HCT116 (cell line): ENCODE measurements around the gene CHODL. TPM values are rescaled to one million over a fixed set of nuclear protein-coding genes. Genes with fewer than 3 reads are reported as not detected.

Experiments
- ATAC-seq: fragments of 200-7000 bp; cut with Tn5 transposase; 2 replicates; pipeline ENCODE4 v1.9.1; 2020; ENCODE audit warnings: mild to moderate bottlenecking, moderate library complexity
- BruUV-seq: library from RNA; stranded (reverse); fragments of 400-500 nt; replicated peaks from 2 replicates; lab custom pipeline; 2021; lab: Mats Ljungman, UMichigan
- CTCF ChIA-PET: fragments of 300-600 bp; sonication (Branson Sonifier 250); formaldehyde crosslinking; loops from one replicate; lab custom pipeline; 2021; ENCODE audit warnings: antibody characterized with exemption; lab: Charles Lee
- POLR2A ChIA-PET: fragments of 300-600, 350-600 bp; sonication (Branson Sonifier 250); formaldehyde crosslinking; loops from one replicate; lab custom pipeline; 2021; ENCODE audit warnings: antibody characterized with exemption; lab: Charles Lee
- RAD21 ChIA-PET, 2 experiments: fragments of 300-600 bp; sonication (Branson Sonifier 250); formaldehyde crosslinking; loops; one replicate each; lab custom pipeline; 2023; ENCODE audit warnings: low total read pairs in 2 of 2; ENCODE audit not compliant: uncharacterized antibody in 2 of 2, unreplicated experiment in 2 of 2, low non-redundant PET in 1 of 2; lab: Charles Lee
- DNase-seq: peaks from one replicate; pipeline ENCODE4 v3.0.0-alpha.2; 2010; ENCODE audit warnings: low read depth, low spot score
- H2AFZ ChIP-seq: fragments of 200-600 bp; shearing (Covaris generic), sonication (generic); 2 replicates; pipeline ENCODE4 v1.6.1; 2017; ENCODE audit warnings: low read depth, mixed run types, mixed read lengths, antibody characterized with exemption, low read length; ENCODE audit not compliant: poor library complexity, severe bottlenecking
- H3K27ac ChIP-seq: 2 replicates; pipeline ENCODE4 v1.5.1; 2012; ENCODE audit warnings: low read depth, low read length
- H3K27me3 ChIP-seq: fragments of 200-600 bp; sonication (generic); 2 replicates; pipeline ENCODE4 v1.6.1; 2016; ENCODE audit warnings: mixed run types, low read length, mixed read lengths; ENCODE audit not compliant: insufficient read depth
- H3K36me3 ChIP-seq, 2 experiments: fragments of 200-500 bp in 1 of 2; fragments of 200-600 bp in 1 of 2; sonication (Bioruptor generic) in 1 of 2; sonication (generic) in 1 of 2; 2 replicates each; pipeline versions ENCODE4 v1.5.1 to v1.6.1; 2014 to 2016; ENCODE audit warnings: low read length in 2 of 2, inconsistent platforms in 1 of 2, mixed read lengths in 1 of 2, mixed run types in 1 of 2; ENCODE audit not compliant: insufficient read depth in 2 of 2, control insufficient read depth in 1 of 2
- H3K4me1 ChIP-seq, 2 experiments: fragments of 200-600 bp in 1 of 2; sonication (generic) in 1 of 2; 2 replicates each; pipeline versions ENCODE4 v1.5.1 to v1.6.1; 2012 to 2017; ENCODE audit warnings: low read length in 2 of 2, inconsistent platforms in 1 of 2, mild to moderate bottlenecking in 1 of 2, mixed read lengths in 1 of 2, mixed run types in 1 of 2, moderate library complexity in 1 of 2; ENCODE audit not compliant: insufficient read depth in 2 of 2, control insufficient read depth in 1 of 2
- H3K4me2 ChIP-seq: fragments of 200-600 bp; sonication (generic); 2 replicates; pipeline ENCODE4 v1.6.1; 2017; ENCODE audit warnings: mixed run types, low read length, mixed read lengths
- H3K4me3 ChIP-seq, 2 experiments: fragments of 200-600 bp in 1 of 2; sonication (generic) in 1 of 2; replicated peaks in 1 of 2; 2 replicates each; pipeline ENCODE4 v1.5.1; 2011 to 2016; ENCODE audit warnings: low read length in 2 of 2, control low read depth in 1 of 2, low read depth in 1 of 2, mild to moderate bottlenecking in 1 of 2, mixed read lengths in 1 of 2, mixed run types in 1 of 2
- H3K79me2 ChIP-seq: fragments of 200-600 bp; sonication (generic); 2 replicates; pipeline ENCODE4 v1.6.1; 2017; ENCODE audit warnings: mild to moderate bottlenecking, mixed run types, low read length, moderate library complexity, mixed read lengths; ENCODE audit not compliant: insufficient read depth
- H3K9ac ChIP-seq: fragments of 200-600 bp; sonication (generic); 2 replicates; pipeline ENCODE4 v1.6.1; 2016; ENCODE audit warnings: low read length, mixed read lengths
- H3K9me2 ChIP-seq: fragments of 200-600 bp; sonication (generic), shearing (Covaris generic); 2 replicates; pipeline ENCODE4 v1.6.1; 2017; ENCODE audit warnings: mixed run types, mild to moderate bottlenecking, moderate library complexity; ENCODE audit not compliant: insufficient read depth
- H3K9me3 ChIP-seq, 2 experiments: fragments of 200-500 bp in 1 of 2; fragments of 200-600 bp in 1 of 2; sonication (Bioruptor generic) in 1 of 2; sonication (generic) in 1 of 2; 2 replicates each; pipeline ENCODE4 v1.6.1; 2014 to 2017; ENCODE audit warnings: low read length in 2 of 2, mixed read lengths in 2 of 2, inconsistent platforms in 1 of 2, low read depth in 1 of 2, mild to moderate bottlenecking in 1 of 2, mixed run types in 1 of 2, moderate library complexity in 1 of 2; ENCODE audit not compliant: control insufficient read depth in 1 of 2, insufficient read depth in 1 of 2
- H4K20me1 ChIP-seq: fragments of 200-600 bp; sonication (generic), shearing (Covaris generic); 2 replicates; pipeline ENCODE4 v1.6.1; 2017; ENCODE audit warnings: mixed run types, mild to moderate bottlenecking, moderate library complexity; ENCODE audit not compliant: insufficient read depth
- CBX3 ChIP-seq: IDR thresholded peaks from 2 replicates; pipeline ENCODE4 v1.6.1; 2012; ENCODE audit warnings: low read depth
- EGR1 ChIP-seq: IDR thresholded peaks from 2 replicates; pipeline ENCODE4 v1.6.1; 2012; ENCODE audit warnings: low read depth
- ELF1 ChIP-seq: IDR thresholded peaks from 2 replicates; pipeline ENCODE4 v1.6.1; 2012; ENCODE audit warnings: low read depth, borderline replicate concordance
- FOSL1 ChIP-seq: IDR thresholded peaks from 2 replicates; pipeline ENCODE4 v1.6.1; 2012; ENCODE audit warnings: low read depth
- MAX ChIP-seq: IDR thresholded peaks from 2 replicates; pipeline ENCODE4 v1.6.1; 2012
- POLR2A ChIP-seq: IDR thresholded peaks from 2 replicates; pipeline ENCODE4 v1.7.0; 2011; ENCODE audit warnings: borderline replicate concordance; ENCODE audit not compliant: insufficient read depth, insufficient read length; ENCODE audit errors: extremely low read depth
- POLR2AphosphoS5 ChIP-seq: IDR thresholded peaks from 2 replicates; pipeline ENCODE4 v1.6.1; 2011; ENCODE audit warnings: mild to moderate bottlenecking, low read depth, low read length, moderate library complexity
- SIN3A ChIP-seq: IDR thresholded peaks from 2 replicates; pipeline ENCODE4 v1.6.1; 2012; ENCODE audit warnings: low read depth
- SP1 ChIP-seq: IDR thresholded peaks from 2 replicates; pipeline ENCODE4 v1.6.1; 2012; ENCODE audit warnings: low read depth
- TCF7L2 ChIP-seq: IDR thresholded peaks from 2 replicates; pipeline ENCODE4 v1.7.0; 2011; ENCODE audit warnings: borderline replicate concordance, inconsistent platforms; ENCODE audit not compliant: insufficient read depth, insufficient read length; ENCODE audit errors: extremely low read depth
- YY1 ChIP-seq: IDR thresholded peaks from 2 replicates; pipeline ENCODE4 v1.6.1; 2011; ENCODE audit warnings: low read length, low read depth, moderate library complexity, mild to moderate bottlenecking; ENCODE audit not compliant: insufficient replicate concordance; ENCODE audit errors: extremely low read depth
- ZBTB33 ChIP-seq: IDR thresholded peaks from 2 replicates; pipeline ENCODE4 v1.6.1; 2011; ENCODE audit warnings: mild to moderate bottlenecking, low read length, moderate library complexity; ENCODE audit not compliant: insufficient replicate concordance; ENCODE audit errors: extremely low read depth
- ZFX ChIP-seq: fragments of 450-650 bp; IDR thresholded peaks from 2 replicates; pipeline ENCODE4 v1.6.1; 2017
- ZNF274 ChIP-seq: fragments of 200-500 bp; sonication (Bioruptor generic); IDR thresholded peaks from 2 replicates; pipeline ENCODE4 v1.6.1; 2014; ENCODE audit warnings: mild to moderate bottlenecking, low read depth, low read length, inconsistent platforms
- intact Hi-C: fragments of 100-400 bp; cut with micrococcal nuclease; formaldehyde crosslinking; loops from 2 replicates; pipeline ENCODE4 v1.10.0; 2022
- total RNA-seq: library from RNA; stranded (reverse); gene quantifications from one replicate; pipeline ENCODE4 v1.2.1, GENCODE V29; 2021; ENCODE audit not compliant: unreplicated experiment

Gene CHODL
- total RNA-seq, 1 experiment from 2014 or later = not detected

GRCh38 chr21:18218331-18218730 lies 26.3 kb upstream of the CHODL start:
- no peak for DNase-seq
- no peak overlapping the region for H2AFZ ChIP-seq
- no peak overlapping the region for H3K4me3 ChIP-seq
- H3K36me3 ChIP-seq = no peaks in the 10 kb centered on the region
- POLR2A ChIA-PET = no interaction called here
- H4K20me1 ChIP-seq = no peaks in the 10 kb centered on the region
- H3K27ac ChIP-seq = no peak overlapping the region
- H3K4me1 ChIP-seq = no peaks in the 10 kb centered on the region
- no peaks in the 10 kb centered on the region for H3K9me2 ChIP-seq
- BruUV-seq = no TSS peak
- H3K79me2 ChIP-seq = no peaks in the 10 kb centered on the region
- intact Hi-C loops = no loop called here
- no peak for ATAC-seq
- peaks cover 14 to 31% of the 10 kb centered on the region in 2 experiments; a peak in 3 of 4 replicates for H3K9me3 ChIP-seq
- H3K4me2 ChIP-seq = no peak overlapping the region
- no peaks in the 10 kb centered on the region for H3K27me3 ChIP-seq
- no peak overlapping the region for H3K9ac ChIP-seq
- RAD21 ChIA-PET = no interaction called here
- CTCF ChIA-PET = no interaction called here
- no peak for TF ChIP-seq ZFX
- no peak for TF ChIP-seq ELF1
- no peak for TF ChIP-seq ZBTB33
- no peak for TF ChIP-seq SIN3A
- no peak for TF ChIP-seq POLR2AphosphoS5
- no peak for TF ChIP-seq YY1
- no peak for TF ChIP-seq CBX3
- no peak for TF ChIP-seq ZNF274
- TF ChIP-seq TCF7L2 = no peak
- TF ChIP-seq SP1 = no peak
- TF ChIP-seq MAX = no peak
- TF ChIP-seq FOSL1 = no peak
- no peak for TF ChIP-seq POLR2A
- TF ChIP-seq EGR1 = no peak
